Subcutaneous abdominal adipose tissue (tissue), 5 donors: Measurements from ENCODE around the gene TNFRSF25.

Source experiments
- H3K27ac ChIP-seq: one replicate; pipeline ENCODE4 v1.7.0; 2013; ENCODE audit warnings: low read depth, mild to moderate bottlenecking, inconsistent platforms, low read length, moderate library complexity
- H3K27me3 ChIP-seq, 5 donors: one replicate each; pipeline ENCODE4 v1.7.0; 2013; ENCODE audit warnings: low read length in 5 of 5, inconsistent platforms in 1 of 5; ENCODE audit not compliant: control insufficient read depth in 5 of 5, insufficient read depth in 4 of 5
- H3K36me3 ChIP-seq, 5 donors: one replicate each; pipeline ENCODE4 v1.7.0; 2013; ENCODE audit warnings: low read length in 5 of 5; ENCODE audit not compliant: control insufficient read depth in 5 of 5, insufficient read depth in 5 of 5
- H3K4me1 ChIP-seq, 5 donors: one replicate each; pipeline ENCODE4 v1.7.0; 2013; ENCODE audit warnings: low read length in 5 of 5, mild to moderate bottlenecking in 3 of 5, moderate library complexity in 1 of 5; ENCODE audit not compliant: control insufficient read depth in 5 of 5, insufficient read depth in 5 of 5
- H3K4me3 ChIP-seq, 5 donors: one replicate each; pipeline ENCODE4 v1.7.0; 2013; ENCODE audit warnings: low read length in 5 of 5, low read depth in 1 of 5
- H3K9ac ChIP-seq, 5 donors: one replicate each; pipeline ENCODE4 v1.7.0; 2013; ENCODE audit warnings: low read length in 5 of 5, mild to moderate bottlenecking in 4 of 5, moderate library complexity in 3 of 5
- H3K9me3 ChIP-seq, 5 donors: one replicate each; pipeline ENCODE4 v1.7.0; 2013; ENCODE audit warnings: low read length in 5 of 5; ENCODE audit not compliant: control insufficient read depth in 5 of 5
- donor health status: healthy.
- donor health status: healthy.
- donor health status: healthy.
- donor health status: healthy.
- donor health status: healthy.

TNFRSF25 gene

GRCh38 chr1:6466023-6466422 lies at the start of gene TNFRSF25:
Gene TNFRSF25 (minus strand): TSS chr1:6466173. CDS start chr1:6466107, 66 bp downstream.
- Histone ChIP-seq H3K27ac (no peak within 1 kb of the TSS), H3K9ac (no peak within 1 kb of the TSS), H3K27me3 (no peaks in the 10 kb centered on the region), H3K4me1 (peaks cover 0 to 16% (median 12%) of the 10 kb centered on the region in 5 donors), H3K9me3 (no peaks in the 10 kb centered on the region), H3K4me3 (peak within 1 kb of the TSS in 1 of 5 donors; percentile 24), H3K36me3 (peaks cover 0 to 82% (median 62%) of the 10 kb centered on the region in 5 donors)

GRCh38 chr1:6515771-6516170 lies 49.8 kb upstream of the TNFRSF25 start:
- H3K4me1 ChIP-seq = peaks cover 7 to 75% (median 57%) of the 10 kb centered on the region in 5 donors
- no peak overlapping the region for H3K27ac ChIP-seq
- H3K9ac ChIP-seq = no peak overlapping the region

GRCh38 chr1:6513320-6513801 lies 47.4 kb upstream of the TNFRSF25 start:
- no peaks in the 10 kb centered on the region for H3K27me3 ChIP-seq
- H3K4me1 ChIP-seq = peaks cover 2 to 75% (median 55%) of the 10 kb centered on the region in 5 donors
- H3K27ac ChIP-seq = peak overlapping the region; percentile 11
- no peak overlapping the region for H3K4me3 ChIP-seq
- H3K9ac ChIP-seq = peak overlapping the region in 1 of 5 donors; percentile 52
- no peaks in the 10 kb centered on the region for H3K9me3 ChIP-seq
- H3K36me3 ChIP-seq = no peaks in the 10 kb centered on the region

More at GRCh38 chr1:6515771-6516170, 49.8 kb upstream of the TNFRSF25 start:
- H3K9me3 ChIP-seq = no peaks in the 10 kb centered on the region
- no peak overlapping the region for H3K4me3 ChIP-seq
- H3K27me3 ChIP-seq = no peaks in the 10 kb centered on the region
- H3K36me3 ChIP-seq = no peaks in the 10 kb centered on the region

GRCh38 chr1:6512908-6513280 lies 46.9 kb upstream of the TNFRSF25 start:
- H3K36me3 ChIP-seq = no peaks in the 10 kb centered on the region
- H3K9me3 ChIP-seq = no peaks in the 10 kb centered on the region
- peak overlapping the region in 1 of 5 donors; percentile 52 for H3K9ac ChIP-seq
- H3K27ac ChIP-seq = peak overlapping the region; percentile 11
- peaks cover 2 to 79% (median 60%) of the 10 kb centered on the region in 5 donors for H3K4me1 ChIP-seq
- no peak overlapping the region for H3K4me3 ChIP-seq
- no peaks in the 10 kb centered on the region for H3K27me3 ChIP-seq

- peak overlapping the region; percentile 11 for H3K27ac ChIP-seq
- peak overlapping the region in 2 of 5 donors; percentile 19 to 30 for H3K9ac ChIP-seq
- H3K4me3 ChIP-seq = no peak overlapping the region
- no peaks in the 10 kb centered on the region for H3K36me3 ChIP-seq
- no peaks in the 10 kb centered on the region for H3K9me3 ChIP-seq
- no peaks in the 10 kb centered on the region for H3K27me3 ChIP-seq
- H3K4me1 ChIP-seq = peaks cover 2 to 80% (median 62%) of the 10 kb centered on the region in 5 donors
Observed at GRCh38 chr1:6512245-6512907, 46.4 kb upstream of the TNFRSF25 start.

- Histone ChIP-seq H3K9me3 (no peaks in the 10 kb centered on the region), H3K36me3 (no peaks in the 10 kb centered on the region), H3K9ac (peak overlapping the region in 2 of 5 donors; percentile 30), H3K27ac (no peak overlapping the region), H3K4me1 (peaks cover 2 to 85% (median 66%) of the 10 kb centered on the region in 5 donors), H3K4me3 (no peak overlapping the region), H3K27me3 (no peaks in the 10 kb centered on the region)
Observed at GRCh38 chr1:6511561-6512244, 45.7 kb upstream of the TNFRSF25 start.

GRCh38 chr1:6511056-6511455 lies 45.1 kb upstream of the TNFRSF25 start:
- H3K27ac ChIP-seq = no peak overlapping the region
- H3K36me3 ChIP-seq = no peaks in the 10 kb centered on the region
- H3K27me3 ChIP-seq = no peaks in the 10 kb centered on the region
- H3K4me1 ChIP-seq = peaks cover 2 to 89% (median 67%) of the 10 kb centered on the region in 5 donors
- H3K9ac ChIP-seq = no peak overlapping the region
- H3K4me3 ChIP-seq = no peak overlapping the region
- no peaks in the 10 kb centered on the region for H3K9me3 ChIP-seq

- no peaks in the 10 kb centered on the region for H3K27me3 ChIP-seq
- no peak overlapping the region for H3K4me3 ChIP-seq
- no peaks in the 10 kb centered on the region for H3K36me3 ChIP-seq
- H3K9me3 ChIP-seq = no peaks in the 10 kb centered on the region
- H3K27ac ChIP-seq = peak overlapping the region; percentile 6
- peaks cover 2 to 89% (median 61%) of the 10 kb centered on the region in 5 donors for H3K4me1 ChIP-seq
- no peak overlapping the region for H3K9ac ChIP-seq
Observed at GRCh38 chr1:6510493-6510892, 44.5 kb upstream of the TNFRSF25 start.

GRCh38 chr1:6509919-6510291 lies 43.9 kb upstream of the TNFRSF25 start:
- no peaks in the 10 kb centered on the region for H3K9me3 ChIP-seq
- H3K9ac ChIP-seq = no peak overlapping the region
- no peaks in the 10 kb centered on the region for H3K27me3 ChIP-seq
- H3K4me3 ChIP-seq = no peak overlapping the region
- H3K27ac ChIP-seq = peak overlapping the region; percentile 6
- peaks cover 2 to 90% (median 59%) of the 10 kb centered on the region in 5 donors for H3K4me1 ChIP-seq
- no peaks in the 10 kb centered on the region for H3K36me3 ChIP-seq
